HCT116 (cell line): Measurements from ENCODE around the gene TMEM184B. TPM values are rescaled to one million over a fixed set of nuclear protein-coding genes. Genes with fewer than 3 reads are reported as not detected.

Experiments used
- ATAC-seq: fragments of 200-7000 bp; cut with Tn5 transposase; 2 replicates; pipeline ENCODE4 v1.9.1; 2020; ENCODE audit warnings: mild to moderate bottlenecking, moderate library complexity
- BruUV-seq: library from RNA; stranded (reverse); fragments of 400-500 nt; replicated peaks from 2 replicates; lab custom pipeline; 2021; lab: Mats Ljungman, UMichigan
- CTCF ChIA-PET: fragments of 300-600 bp; sonication (Branson Sonifier 250); formaldehyde crosslinking; loops from one replicate; lab custom pipeline; 2021; ENCODE audit warnings: antibody characterized with exemption; lab: Charles Lee
- POLR2A ChIA-PET: fragments of 300-600, 350-600 bp; sonication (Branson Sonifier 250); formaldehyde crosslinking; loops from one replicate; lab custom pipeline; 2021; ENCODE audit warnings: antibody characterized with exemption; lab: Charles Lee
- RAD21 ChIA-PET, 2 experiments: fragments of 300-600 bp; sonication (Branson Sonifier 250); formaldehyde crosslinking; loops; one replicate each; lab custom pipeline; 2023; ENCODE audit warnings: low total read pairs in 2 of 2; ENCODE audit not compliant: uncharacterized antibody in 2 of 2, unreplicated experiment in 2 of 2, low non-redundant PET in 1 of 2; lab: Charles Lee
- DNase-seq: peaks from one replicate; pipeline ENCODE4 v3.0.0-alpha.2; 2010; ENCODE audit warnings: low read depth, low spot score
- H2AFZ ChIP-seq: fragments of 200-600 bp; shearing (Covaris generic), sonication (generic); 2 replicates; pipeline ENCODE4 v1.6.1; 2017; ENCODE audit warnings: low read depth, mixed run types, mixed read lengths, antibody characterized with exemption, low read length; ENCODE audit not compliant: poor library complexity, severe bottlenecking
- H3K27ac ChIP-seq: 2 replicates; pipeline ENCODE4 v1.5.1; 2012; ENCODE audit warnings: low read depth, low read length
- H3K27me3 ChIP-seq: fragments of 200-600 bp; sonication (generic); 2 replicates; pipeline ENCODE4 v1.6.1; 2016; ENCODE audit warnings: mixed run types, low read length, mixed read lengths; ENCODE audit not compliant: insufficient read depth
- H3K36me3 ChIP-seq, 2 experiments: fragments of 200-500 bp in 1 of 2; fragments of 200-600 bp in 1 of 2; sonication (Bioruptor generic) in 1 of 2; sonication (generic) in 1 of 2; 2 replicates each; pipeline versions ENCODE4 v1.5.1 to v1.6.1; 2014 to 2016; ENCODE audit warnings: low read length in 2 of 2, inconsistent platforms in 1 of 2, mixed read lengths in 1 of 2, mixed run types in 1 of 2; ENCODE audit not compliant: insufficient read depth in 2 of 2, control insufficient read depth in 1 of 2
- H3K4me1 ChIP-seq, 2 experiments: fragments of 200-600 bp in 1 of 2; sonication (generic) in 1 of 2; 2 replicates each; pipeline versions ENCODE4 v1.5.1 to v1.6.1; 2012 to 2017; ENCODE audit warnings: low read length in 2 of 2, inconsistent platforms in 1 of 2, mild to moderate bottlenecking in 1 of 2, mixed read lengths in 1 of 2, mixed run types in 1 of 2, moderate library complexity in 1 of 2; ENCODE audit not compliant: insufficient read depth in 2 of 2, control insufficient read depth in 1 of 2
- H3K4me2 ChIP-seq: fragments of 200-600 bp; sonication (generic); 2 replicates; pipeline ENCODE4 v1.6.1; 2017; ENCODE audit warnings: mixed run types, low read length, mixed read lengths
- H3K4me3 ChIP-seq, 2 experiments: fragments of 200-600 bp in 1 of 2; sonication (generic) in 1 of 2; replicated peaks in 1 of 2; 2 replicates each; pipeline ENCODE4 v1.5.1; 2011 to 2016; ENCODE audit warnings: low read length in 2 of 2, control low read depth in 1 of 2, low read depth in 1 of 2, mild to moderate bottlenecking in 1 of 2, mixed read lengths in 1 of 2, mixed run types in 1 of 2
- H3K79me2 ChIP-seq: fragments of 200-600 bp; sonication (generic); 2 replicates; pipeline ENCODE4 v1.6.1; 2017; ENCODE audit warnings: mild to moderate bottlenecking, mixed run types, low read length, moderate library complexity, mixed read lengths; ENCODE audit not compliant: insufficient read depth
- H3K9ac ChIP-seq: fragments of 200-600 bp; sonication (generic); 2 replicates; pipeline ENCODE4 v1.6.1; 2016; ENCODE audit warnings: low read length, mixed read lengths
- H3K9me2 ChIP-seq: fragments of 200-600 bp; sonication (generic), shearing (Covaris generic); 2 replicates; pipeline ENCODE4 v1.6.1; 2017; ENCODE audit warnings: mixed run types, mild to moderate bottlenecking, moderate library complexity; ENCODE audit not compliant: insufficient read depth
- H3K9me3 ChIP-seq, 2 experiments: fragments of 200-500 bp in 1 of 2; fragments of 200-600 bp in 1 of 2; sonication (Bioruptor generic) in 1 of 2; sonication (generic) in 1 of 2; 2 replicates each; pipeline ENCODE4 v1.6.1; 2014 to 2017; ENCODE audit warnings: low read length in 2 of 2, mixed read lengths in 2 of 2, inconsistent platforms in 1 of 2, low read depth in 1 of 2, mild to moderate bottlenecking in 1 of 2, mixed run types in 1 of 2, moderate library complexity in 1 of 2; ENCODE audit not compliant: control insufficient read depth in 1 of 2, insufficient read depth in 1 of 2
- H4K20me1 ChIP-seq: fragments of 200-600 bp; sonication (generic), shearing (Covaris generic); 2 replicates; pipeline ENCODE4 v1.6.1; 2017; ENCODE audit warnings: mixed run types, mild to moderate bottlenecking, moderate library complexity; ENCODE audit not compliant: insufficient read depth
- ELF1 ChIP-seq: IDR thresholded peaks from 2 replicates; pipeline ENCODE4 v1.6.1; 2012; ENCODE audit warnings: low read depth, borderline replicate concordance
- FOSL1 ChIP-seq: IDR thresholded peaks from 2 replicates; pipeline ENCODE4 v1.6.1; 2012; ENCODE audit warnings: low read depth
- JUND ChIP-seq: IDR thresholded peaks from 2 replicates; pipeline ENCODE4 v1.6.1; 2012
- POLR2A ChIP-seq: IDR thresholded peaks from 2 replicates; pipeline ENCODE4 v1.7.0; 2011; ENCODE audit warnings: borderline replicate concordance; ENCODE audit not compliant: insufficient read depth, insufficient read length; ENCODE audit errors: extremely low read depth
- SIN3A ChIP-seq: IDR thresholded peaks from 2 replicates; pipeline ENCODE4 v1.6.1; 2012; ENCODE audit warnings: low read depth
- SRF ChIP-seq: IDR thresholded peaks from 2 replicates; pipeline ENCODE4 v1.6.1; 2012; ENCODE audit warnings: low read depth
- YY1 ChIP-seq: IDR thresholded peaks from 2 replicates; pipeline ENCODE4 v1.6.1; 2011; ENCODE audit warnings: low read length, low read depth, moderate library complexity, mild to moderate bottlenecking; ENCODE audit not compliant: insufficient replicate concordance; ENCODE audit errors: extremely low read depth
- ZNF274 ChIP-seq: fragments of 200-500 bp; sonication (Bioruptor generic); IDR thresholded peaks from 2 replicates; pipeline ENCODE4 v1.6.1; 2014; ENCODE audit warnings: mild to moderate bottlenecking, low read depth, low read length, inconsistent platforms
- intact Hi-C: fragments of 100-400 bp; cut with micrococcal nuclease; formaldehyde crosslinking; loops from 2 replicates; pipeline ENCODE4 v1.10.0; 2022
- total RNA-seq: library from RNA; stranded (reverse); gene quantifications from one replicate; pipeline ENCODE4 v1.2.1, GENCODE V29; 2021; ENCODE audit not compliant: unreplicated experiment
- TF ChIP-seq, protein P1 (sequence below): IDR thresholded peaks from 2 replicates; pipeline ENCODE4 v1.6.1; 2011; ENCODE audit warnings: mild to moderate bottlenecking, low read length, moderate library complexity; ENCODE audit not compliant: insufficient replicate concordance; ENCODE audit errors: extremely low read depth
- TF ChIP-seq, protein P2 (sequence below): IDR thresholded peaks from 2 replicates; pipeline ENCODE4 v1.6.1; 2012
- TF ChIP-seq, protein P3 (sequence below): IDR thresholded peaks from 2 replicates; pipeline ENCODE4 v1.6.1; 2012; ENCODE audit warnings: low read depth

TMEM184B gene
- total RNA-seq, 1 experiment from 2014 or later, result 66.0 TPM

DNA sequence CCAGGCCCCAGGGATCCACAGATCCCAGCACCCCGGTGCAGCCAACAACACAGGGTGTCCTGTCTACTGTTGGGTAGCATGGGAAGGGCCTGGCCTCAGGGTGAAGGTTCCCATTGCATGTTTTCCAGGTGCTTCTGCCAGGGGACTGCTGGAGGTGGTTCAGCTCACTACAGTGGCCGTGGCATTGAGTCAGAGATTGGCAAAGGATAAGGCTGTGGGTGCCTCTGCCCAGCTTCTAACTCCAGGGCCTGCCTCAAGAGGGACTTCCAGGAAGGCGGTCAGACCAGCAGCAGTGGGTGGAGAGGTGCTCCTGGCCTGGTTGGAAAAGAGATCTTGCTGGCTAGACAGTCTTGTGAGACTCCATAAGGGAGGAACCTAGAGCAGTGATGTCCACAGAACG lies 23.6 kb upstream of the TMEM184B start:
- POLR2A ChIA-PET, result no interaction called here
- no peak for DNase-seq
- H3K9me2 ChIP-seq, result no peaks in the 10 kb centered on the region
- H3K27ac ChIP-seq, result no peak overlapping the region
- no TSS peak for BruUV-seq
- H2AFZ ChIP-seq, result no peak overlapping the region
- H3K4me1 ChIP-seq, result peaks cover 0 to 11% of the 10 kb centered on the region in 2 experiments; a peak in 1 of 4 replicates
- TF ChIP-seq YY1 (no peak), FOSL1 (no peak), JUND (no peak), POLR2A (no peak), SIN3A (no peak)
- TF ChIP-seq, protein P1, sequence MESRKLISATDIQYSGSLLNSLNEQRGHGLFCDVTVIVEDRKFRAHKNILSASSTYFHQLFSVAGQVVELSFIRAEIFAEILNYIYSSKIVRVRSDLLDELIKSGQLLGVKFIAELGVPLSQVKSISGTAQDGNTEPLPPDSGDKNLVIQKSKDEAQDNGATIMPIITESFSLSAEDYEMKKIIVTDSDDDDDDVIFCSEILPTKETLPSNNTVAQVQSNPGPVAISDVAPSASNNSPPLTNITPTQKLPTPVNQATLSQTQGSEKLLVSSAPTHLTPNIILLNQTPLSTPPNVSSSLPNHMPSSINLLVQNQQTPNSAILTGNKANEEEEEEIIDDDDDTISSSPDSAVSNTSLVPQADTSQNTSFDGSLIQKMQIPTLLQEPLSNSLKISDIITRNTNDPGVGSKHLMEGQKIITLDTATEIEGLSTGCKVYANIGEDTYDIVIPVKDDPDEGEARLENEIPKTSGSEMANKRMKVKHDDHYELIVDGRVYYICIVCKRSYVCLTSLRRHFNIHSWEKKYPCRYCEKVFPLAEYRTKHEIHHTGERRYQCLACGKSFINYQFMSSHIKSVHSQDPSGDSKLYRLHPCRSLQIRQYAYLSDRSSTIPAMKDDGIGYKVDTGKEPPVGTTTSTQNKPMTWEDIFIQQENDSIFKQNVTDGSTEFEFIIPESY, result no peak
- no peak overlapping the region for H3K4me2 ChIP-seq
- RAD21 ChIA-PET, result no interaction called here
- H3K27me3 ChIP-seq, result no peaks in the 10 kb centered on the region
- H3K36me3 ChIP-seq, result peaks cover 55 to 84% of the 10 kb centered on the region in 2 experiments
- no peak overlapping the region for H3K4me3 ChIP-seq
- H4K20me1 ChIP-seq, result no peaks in the 10 kb centered on the region
- no peak overlapping the region for H3K9ac ChIP-seq
- ATAC-seq, result no peak
- intact Hi-C loops, result no loop called here
- no peaks in the 10 kb centered on the region for H3K9me3 ChIP-seq
- H3K79me2 ChIP-seq, result peaks cover 48% of the 10 kb centered on the region; the same call in 1 of the 2 replicates
- CTCF ChIA-PET, result no interaction called here

DNA sequence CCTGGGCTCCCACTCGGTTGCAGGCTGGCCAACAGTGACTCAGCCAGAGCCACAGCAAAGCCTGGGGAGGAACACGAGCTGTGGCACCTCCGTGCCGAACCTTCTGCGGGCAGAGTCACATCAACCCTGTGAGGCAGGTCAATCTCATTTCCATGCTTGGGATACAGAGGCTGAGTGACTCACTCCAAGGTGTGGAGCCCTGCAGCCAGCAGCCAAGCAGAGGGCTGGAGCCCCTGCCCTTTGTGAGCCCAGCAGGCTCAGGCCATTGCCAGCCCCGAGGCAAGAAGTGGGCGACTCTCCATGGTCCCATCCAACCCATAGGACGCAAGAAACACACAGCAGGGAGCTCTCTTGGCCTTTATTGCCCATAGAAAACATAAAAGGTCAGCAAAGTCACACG lies 23.1 kb upstream of the TMEM184B start:
- Histone ChIP-seq H3K79me2 (peaks cover 45% of the 10 kb centered on the region; the same call in 1 of the 2 replicates), H3K9ac (no peak overlapping the region), H3K9me2 (no peaks in the 10 kb centered on the region), H3K27ac (no peak overlapping the region), H3K9me3 (no peaks in the 10 kb centered on the region), H3K27me3 (no peaks in the 10 kb centered on the region), H3K36me3 (peaks cover 54 to 79% of the 10 kb centered on the region in 2 experiments), H3K4me1 (peaks cover 0 to 11% of the 10 kb centered on the region in 2 experiments; a peak in 1 of 4 replicates), H3K4me2 (no peak overlapping the region), H2AFZ (no peak overlapping the region), H4K20me1 (no peaks in the 10 kb centered on the region), H3K4me3 (no peak overlapping the region)
- no peak for ATAC-seq
- BruUV-seq, result no TSS peak
- ChIA-PET RAD21 (no interaction called here), CTCF (no interaction called here), POLR2A (no interaction called here)
- intact Hi-C loops, result no loop called here
- no peak for DNase-seq
- TF ChIP-seq, protein P1, result no peak
- TF ChIP-seq JUND (no peak), ZNF274 (no peak), POLR2A (no peak), ELF1 (no peak), FOSL1 (no peak), SRF (no peak)
- TF ChIP-seq, protein P2, sequence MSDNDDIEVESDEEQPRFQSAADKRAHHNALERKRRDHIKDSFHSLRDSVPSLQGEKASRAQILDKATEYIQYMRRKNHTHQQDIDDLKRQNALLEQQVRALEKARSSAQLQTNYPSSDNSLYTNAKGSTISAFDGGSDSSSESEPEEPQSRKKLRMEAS, result no peak
- TF ChIP-seq, protein P3, sequence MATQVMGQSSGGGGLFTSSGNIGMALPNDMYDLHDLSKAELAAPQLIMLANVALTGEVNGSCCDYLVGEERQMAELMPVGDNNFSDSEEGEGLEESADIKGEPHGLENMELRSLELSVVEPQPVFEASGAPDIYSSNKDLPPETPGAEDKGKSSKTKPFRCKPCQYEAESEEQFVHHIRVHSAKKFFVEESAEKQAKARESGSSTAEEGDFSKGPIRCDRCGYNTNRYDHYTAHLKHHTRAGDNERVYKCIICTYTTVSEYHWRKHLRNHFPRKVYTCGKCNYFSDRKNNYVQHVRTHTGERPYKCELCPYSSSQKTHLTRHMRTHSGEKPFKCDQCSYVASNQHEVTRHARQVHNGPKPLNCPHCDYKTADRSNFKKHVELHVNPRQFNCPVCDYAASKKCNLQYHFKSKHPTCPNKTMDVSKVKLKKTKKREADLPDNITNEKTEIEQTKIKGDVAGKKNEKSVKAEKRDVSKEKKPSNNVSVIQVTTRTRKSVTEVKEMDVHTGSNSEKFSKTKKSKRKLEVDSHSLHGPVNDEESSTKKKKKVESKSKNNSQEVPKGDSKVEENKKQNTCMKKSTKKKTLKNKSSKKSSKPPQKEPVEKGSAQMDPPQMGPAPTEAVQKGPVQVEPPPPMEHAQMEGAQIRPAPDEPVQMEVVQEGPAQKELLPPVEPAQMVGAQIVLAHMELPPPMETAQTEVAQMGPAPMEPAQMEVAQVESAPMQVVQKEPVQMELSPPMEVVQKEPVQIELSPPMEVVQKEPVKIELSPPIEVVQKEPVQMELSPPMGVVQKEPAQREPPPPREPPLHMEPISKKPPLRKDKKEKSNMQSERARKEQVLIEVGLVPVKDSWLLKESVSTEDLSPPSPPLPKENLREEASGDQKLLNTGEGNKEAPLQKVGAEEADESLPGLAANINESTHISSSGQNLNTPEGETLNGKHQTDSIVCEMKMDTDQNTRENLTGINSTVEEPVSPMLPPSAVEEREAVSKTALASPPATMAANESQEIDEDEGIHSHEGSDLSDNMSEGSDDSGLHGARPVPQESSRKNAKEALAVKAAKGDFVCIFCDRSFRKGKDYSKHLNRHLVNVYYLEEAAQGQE, result no peak
